ENCODE results near the gene GAREM2. TPM values are rescaled to one million over a fixed set of nuclear protein-coding genes. Genes with fewer than 3 reads are reported as not detected.

GAREM2 gene
- total RNA-seq, 1 donor from 2014 or later = 22.6 TPM

- no peak for TF ChIP-seq CTCF (IDR thresholded peaks at IDR 0.05)
- Mint-ChIP-seq H3K36me3 (ENCODE audit: low read depth) (no peaks in the 10 kb centered on the region), H3K4me1 (ENCODE audit: low read depth) (peaks cover 21% of the 10 kb centered on the region), H3K9me3 (ENCODE audit: low read depth) (no peaks in the 10 kb centered on the region), H3K27ac (ENCODE audit: unreplicated experiment) (no peak overlapping the region), H3K27me3 (ENCODE audit: low read depth) (no peaks in the 10 kb centered on the region), H3K4me3 (ENCODE audit: unreplicated experiment) (peak overlapping the region; percentile 45)
- no peak for DNase-seq (ENCODE audit: low spot score)
Observed at GRCh38 chr2:26184121-26184520, 11.2 kb downstream of the GAREM2 start.

DNA sequence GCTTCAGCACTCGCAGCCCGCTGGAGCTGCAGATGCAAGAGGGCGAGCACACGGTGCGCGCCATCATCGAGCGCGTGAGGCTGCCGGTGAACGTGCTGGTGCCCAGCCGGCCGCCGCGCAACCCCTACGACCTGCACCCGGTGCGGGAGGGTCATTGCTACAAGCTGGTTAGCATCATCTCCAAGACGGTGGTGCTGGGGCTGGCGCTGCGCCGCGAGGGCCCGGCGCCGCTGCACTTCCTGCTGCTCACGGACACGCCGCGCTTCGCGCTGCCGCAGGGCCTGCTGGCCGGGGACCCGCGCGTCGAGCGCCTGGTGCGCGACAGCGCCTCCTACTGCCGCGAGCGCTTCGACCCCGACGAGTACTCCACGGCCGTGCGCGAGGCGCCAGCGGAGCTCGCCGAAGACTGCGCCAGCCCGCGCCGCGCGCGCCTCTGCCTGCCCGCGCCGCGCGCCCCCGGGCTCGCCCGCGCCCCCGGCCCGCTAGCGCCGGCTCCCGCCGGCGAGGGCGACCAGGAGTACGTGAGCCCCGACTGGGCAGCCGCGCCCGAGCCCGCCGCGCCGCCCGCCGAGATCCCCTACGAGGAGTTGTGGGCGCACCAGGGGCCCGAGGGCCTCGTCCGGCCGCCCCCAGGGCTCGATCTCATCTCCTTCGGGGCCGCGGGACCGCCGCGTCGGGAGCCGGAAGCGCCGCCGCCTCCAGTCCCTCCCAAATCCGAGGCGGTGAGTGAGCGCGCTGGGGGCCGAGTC is 11.8 kb downstream of the GAREM2 start:
- H3K9me3 Mint-ChIP-seq (ENCODE audit: low read depth) = no peaks in the 10 kb centered on the region
- no peaks in the 10 kb centered on the region for H3K27me3 Mint-ChIP-seq (ENCODE audit: low read depth)
- H3K27ac Mint-ChIP-seq (ENCODE audit: unreplicated experiment) = peak overlapping the region; percentile 70
- no peaks in the 10 kb centered on the region for H3K36me3 Mint-ChIP-seq (ENCODE audit: low read depth)
- TF ChIP-seq CTCF (IDR thresholded peaks at IDR 0.05) = peak; percentile 81
- peak overlapping the region; percentile 85 for H3K4me3 Mint-ChIP-seq (ENCODE audit: unreplicated experiment)
- peaks cover 17% of the 10 kb centered on the region for H3K4me1 Mint-ChIP-seq (ENCODE audit: low read depth)
- DNase-seq (ENCODE audit: low spot score) = no peak

GRCh38 chr2:26185304-26185928 is 12.5 kb downstream of the GAREM2 start:
- H3K4me3 Mint-ChIP-seq (ENCODE audit: unreplicated experiment) = peak overlapping the region; percentile 85
- no peak for DNase-seq (ENCODE audit: low spot score)
- no peak for TF ChIP-seq CTCF (IDR thresholded peaks at IDR 0.05)
- H3K27ac Mint-ChIP-seq (ENCODE audit: unreplicated experiment) = peak overlapping the region; percentile 70
- peaks cover 13% of the 10 kb centered on the region for H3K4me1 Mint-ChIP-seq (ENCODE audit: low read depth)
- H3K27me3 Mint-ChIP-seq (ENCODE audit: low read depth) = no peaks in the 10 kb centered on the region
- H3K36me3 Mint-ChIP-seq (ENCODE audit: low read depth) = no peaks in the 10 kb centered on the region
- H3K9me3 Mint-ChIP-seq (ENCODE audit: low read depth) = no peaks in the 10 kb centered on the region

DNA sequence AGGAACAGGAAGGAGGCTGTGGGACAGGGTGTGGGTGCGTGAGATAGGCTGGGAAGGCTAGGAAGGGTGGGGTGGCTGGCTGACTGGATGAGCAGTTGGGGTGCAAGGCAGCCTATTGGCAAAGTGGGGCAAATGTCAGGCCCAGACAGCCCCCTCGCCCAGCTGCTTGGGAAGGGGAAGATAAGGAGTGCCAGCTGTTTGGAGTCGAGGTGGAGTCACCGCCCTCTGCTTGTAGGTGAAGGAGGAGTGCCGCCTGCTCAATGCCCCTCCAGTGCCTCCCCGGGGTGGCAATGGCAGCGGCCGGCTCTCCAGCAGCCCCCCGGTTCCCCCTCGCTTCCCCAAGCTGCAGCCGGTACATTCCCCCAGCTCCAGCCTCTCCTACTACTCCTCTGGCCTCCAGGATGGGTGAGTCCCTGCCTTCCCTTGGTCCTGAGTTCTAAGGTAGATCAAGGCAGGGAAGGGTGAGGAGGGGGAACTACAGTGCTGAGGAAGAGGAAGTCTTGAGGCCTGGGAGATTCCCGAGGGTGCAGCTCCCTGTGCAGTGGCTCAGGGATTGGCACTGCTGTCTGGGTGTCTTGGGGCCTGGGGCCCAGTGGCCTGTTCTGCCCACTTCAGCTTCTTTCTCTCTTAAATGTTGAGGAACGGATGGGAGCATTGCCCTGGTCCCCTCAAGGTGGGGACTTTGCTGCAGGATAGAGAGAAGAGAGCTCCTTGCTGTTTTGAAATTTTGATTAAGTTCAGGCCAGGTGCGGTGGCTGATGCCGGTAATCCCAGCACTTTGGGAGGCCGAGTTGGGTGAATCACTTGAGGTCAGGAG is 13.3 kb downstream of the GAREM2 start:
- Mint-ChIP-seq H3K4me1 (ENCODE audit: low read depth) (peaks cover 13% of the 10 kb centered on the region), H3K4me3 (ENCODE audit: unreplicated experiment) (peak overlapping the region; percentile 85), H3K27ac (ENCODE audit: unreplicated experiment) (peak overlapping the region; percentile 43), H3K9me3 (ENCODE audit: low read depth) (no peaks in the 10 kb centered on the region), H3K36me3 (ENCODE audit: low read depth) (no peaks in the 10 kb centered on the region), H3K27me3 (ENCODE audit: low read depth) (no peaks in the 10 kb centered on the region)
- no peak for DNase-seq (ENCODE audit: low spot score)
- TF ChIP-seq CTCF (IDR thresholded peaks at IDR 0.05) = no peak

DNA sequence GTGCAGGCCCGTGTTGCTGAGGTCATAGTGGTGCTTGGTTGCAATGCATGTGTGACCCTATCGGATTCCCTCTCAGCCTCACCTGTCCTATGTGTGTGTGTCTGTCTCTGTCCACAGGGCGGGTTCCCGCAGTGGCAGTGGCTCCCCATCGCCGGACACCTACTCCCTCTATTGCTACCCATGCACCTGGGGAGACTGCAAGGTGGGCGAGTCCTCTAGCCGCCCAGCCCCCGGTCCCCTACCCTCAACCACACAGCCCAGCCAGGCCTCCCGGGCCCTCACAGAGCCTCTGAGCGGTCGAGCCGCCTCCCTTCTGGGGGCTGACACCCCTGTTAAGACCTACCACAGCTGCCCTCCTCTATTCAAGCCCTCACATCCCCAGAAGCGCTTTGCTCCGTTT is 14.2 kb downstream of the GAREM2 start:
- Mint-ChIP-seq H3K9me3 (ENCODE audit: low read depth) (no peaks in the 10 kb centered on the region), H3K4me3 (ENCODE audit: unreplicated experiment) (peak overlapping the region; percentile 31), H3K27me3 (ENCODE audit: low read depth) (no peaks in the 10 kb centered on the region), H3K27ac (ENCODE audit: unreplicated experiment) (no peak overlapping the region), H3K36me3 (ENCODE audit: low read depth) (peaks cover 7% of the 10 kb centered on the region), H3K4me1 (ENCODE audit: low read depth) (peaks cover 13% of the 10 kb centered on the region)
- DNase-seq (ENCODE audit: low spot score) = no peak
- TF ChIP-seq CTCF (IDR thresholded peaks at IDR 0.05) = no peak

All from chondrocyte (in vitro differentiated cells).